ENCODE data around the gene WFDC8. TPM values are rescaled to one million over a fixed set of nuclear protein-coding genes. Genes with fewer than 3 reads are reported as not detected.

WFDC8 gene
- total and polyA plus RNA-seq, 4 donors: 0.30 TPM; not detected in 3

DNA sequence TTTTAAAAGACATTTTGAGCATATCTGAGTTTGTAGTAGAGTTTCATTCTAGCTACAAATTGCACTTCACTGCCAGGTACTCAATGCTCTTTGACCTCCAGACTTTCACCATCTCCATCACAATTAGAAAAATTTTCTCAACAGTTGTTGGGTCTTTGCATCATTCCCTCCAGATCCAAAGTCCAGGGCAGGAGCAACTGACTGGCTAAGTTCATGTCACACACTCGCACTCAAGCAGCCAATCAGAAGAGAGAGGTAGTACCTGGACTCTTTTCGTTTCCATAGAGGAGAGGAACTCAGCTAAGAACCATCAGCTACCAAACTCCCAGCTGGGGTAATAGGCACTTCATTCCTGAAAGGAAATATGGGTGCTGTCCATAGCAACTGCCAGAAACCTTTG is 72.7 kb downstream of the WFDC8 start:
- no peak for DNase-seq (ENCODE audit: low read depth in 4 of 6, low spot score in 6 of 6)
- H3K27me3 ChIP-seq (ENCODE audit: control insufficient read depth, insufficient read depth, low read length): no peaks in the 10 kb centered on the region
- no peaks in the 10 kb centered on the region for H3K9me3 ChIP-seq (ENCODE audit: control insufficient read depth, insufficient read depth, low read length)
- H3K27ac ChIP-seq (ENCODE audit: low read depth, low read length): no peak overlapping the region
- WGBS (ENCODE audit: insufficient coverage): 100% methylated on average over 1 of the region's 2 CpGs
- H3K4me1 ChIP-seq (ENCODE audit: control insufficient read depth, insufficient read depth, low read length): no peaks in the 10 kb centered on the region
- H3K4me3 ChIP-seq (ENCODE audit: low read depth, low read length): no peak overlapping the region
- H3K36me3 ChIP-seq (ENCODE audit: control insufficient read depth, insufficient read depth, low read length): no peaks in the 10 kb centered on the region

DNA sequence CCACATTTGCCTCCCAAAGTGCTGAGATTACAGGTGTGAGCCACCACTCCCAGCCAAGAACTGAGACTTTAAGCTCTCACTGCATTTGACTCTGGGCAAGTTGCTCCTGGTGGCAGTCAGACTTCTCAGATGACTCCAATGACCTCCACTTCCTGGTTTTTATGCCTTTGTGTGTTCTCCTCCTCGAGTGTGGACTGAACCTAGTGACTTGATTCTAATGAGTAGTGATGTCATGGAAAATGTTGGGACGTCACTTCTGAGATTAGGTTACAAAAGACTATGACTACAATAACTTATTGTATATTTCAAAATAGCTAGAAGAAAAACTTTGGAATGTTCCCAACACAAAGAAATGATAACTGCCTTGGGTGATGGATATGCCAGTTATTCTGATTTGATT is 75.7 kb downstream of the WFDC8 start:
- no peaks in the 10 kb centered on the region for H3K36me3 ChIP-seq (ENCODE audit: control insufficient read depth, insufficient read depth, low read length)
- DNase-seq (ENCODE audit: low read depth in 4 of 6, low spot score in 6 of 6): no peak
- H3K27ac ChIP-seq (ENCODE audit: low read depth, low read length): no peak overlapping the region
- peaks cover 3% of the 10 kb centered on the region for H3K27me3 ChIP-seq (ENCODE audit: control insufficient read depth, insufficient read depth, low read length)
- WGBS (ENCODE audit: insufficient coverage): no CpG with 5 or more reads among the region's 2 CpGs
- no peaks in the 10 kb centered on the region for H3K9me3 ChIP-seq (ENCODE audit: control insufficient read depth, insufficient read depth, low read length)
- no peaks in the 10 kb centered on the region for H3K4me1 ChIP-seq (ENCODE audit: control insufficient read depth, insufficient read depth, low read length)
- no peak overlapping the region for H3K4me3 ChIP-seq (ENCODE audit: low read depth, low read length)

DNA sequence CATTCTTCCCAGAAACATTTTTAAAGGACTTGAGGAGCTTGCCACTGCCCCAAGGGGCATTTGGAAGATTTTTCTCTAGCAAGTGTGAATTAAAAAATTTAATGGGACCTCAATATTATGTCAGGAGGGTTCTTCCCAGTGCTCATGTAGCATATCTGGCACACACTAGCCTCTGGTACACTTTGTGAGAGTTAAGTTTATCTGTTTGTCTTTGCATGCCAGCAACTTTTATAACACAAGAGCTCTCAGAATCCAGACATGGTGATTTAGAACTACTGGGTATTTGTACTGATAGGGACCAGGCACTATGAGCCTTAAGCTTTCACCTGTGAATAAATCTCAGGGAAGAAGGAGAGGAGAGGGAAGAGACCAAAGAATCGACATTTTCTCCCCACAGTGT is 76.5 kb downstream of the WFDC8 start:
- 100% methylated on average over 1 of the region's 1 CpG for WGBS (ENCODE audit: insufficient coverage)
- no peaks in the 10 kb centered on the region for H3K4me1 ChIP-seq (ENCODE audit: control insufficient read depth, insufficient read depth, low read length)
- H3K27ac ChIP-seq (ENCODE audit: low read depth, low read length): no peak overlapping the region
- H3K36me3 ChIP-seq (ENCODE audit: control insufficient read depth, insufficient read depth, low read length): no peaks in the 10 kb centered on the region
- H3K4me3 ChIP-seq (ENCODE audit: low read depth, low read length): no peak overlapping the region
- peaks cover 3% of the 10 kb centered on the region for H3K27me3 ChIP-seq (ENCODE audit: control insufficient read depth, insufficient read depth, low read length)
- no peaks in the 10 kb centered on the region for H3K9me3 ChIP-seq (ENCODE audit: control insufficient read depth, insufficient read depth, low read length)
- DNase-seq (ENCODE audit: low read depth in 4 of 6, low spot score in 6 of 6): no peak

Small RNA genes lying within 50 kb of the gene (small RNA-seq; reads per million reads assigned to genes)
- not detected for gene AL031663.1 (ENCODE audit: low replicate concordance)
- gene HSPD1P21 (ENCODE audit: low replicate concordance): not detected
- not detected for gene RNA5SP485 (ENCODE audit: low replicate concordance)

Other genes with a start within 250 kb of the WFDC8 start
- gene SDC4, start 230.9 kb downstream of the WFDC8 start, total RNA-seq: 10 to 100 TPM; 12.8 to 25.5 TPM
- gene SDC4, start 230.9 kb downstream of the WFDC8 start, polyA plus RNA-seq (ENCODE audit: insufficient read length in 2 of 2): 10 to 100 TPM in 1 of 2 donors, 1 to 10 TPM in 1; 5.6 to 10.6 TPM
- gene SYS1, start 216.1 kb downstream of the WFDC8 start, total RNA-seq: 10 to 100 TPM; 19.1 to 25.1 TPM
- 10 to 100 TPM; 30.1 to 32.8 TPM for gene SYS1, start 216.1 kb downstream of the WFDC8 start, polyA plus RNA-seq (ENCODE audit: insufficient read length in 2 of 2)
- under 1 TPM; 0.39 to 0.69 TPM for gene TP53TG5, start 201.0 kb downstream of the WFDC8 start, total RNA-seq
- 1 to 10 TPM; 1.7 to 3.9 TPM for gene TP53TG5, start 201.0 kb downstream of the WFDC8 start, polyA plus RNA-seq (ENCODE audit: insufficient read length in 2 of 2)
- 10 to 100 TPM; 22.7 to 31.5 TPM for gene DBNDD2, start 171.0 kb downstream of the WFDC8 start, total RNA-seq
- 10 to 100 TPM; 68.7 to 69.3 TPM for gene DBNDD2, start 171.0 kb downstream of the WFDC8 start, polyA plus RNA-seq (ENCODE audit: insufficient read length in 2 of 2)
- 10 to 100 TPM; 22.1 to 87.6 TPM for gene PIGT, start 163.1 kb downstream of the WFDC8 start, total RNA-seq
- 10 to 100 TPM; 75.4 to 98.4 TPM for gene PIGT, start 163.1 kb downstream of the WFDC8 start, polyA plus RNA-seq (ENCODE audit: insufficient read length in 2 of 2)
- 1 to 10 TPM; 7.0 to 8.1 TPM for gene WFDC2, start 109.5 kb downstream of the WFDC8 start, total RNA-seq
- 10 to 100 TPM; 64.9 to 70.0 TPM for gene WFDC2, start 109.5 kb downstream of the WFDC8 start, polyA plus RNA-seq (ENCODE audit: insufficient read length in 2 of 2)
- gene SPINT3, start 63.7 kb downstream of the WFDC8 start, total RNA-seq: not detected
- gene SPINT3, start 63.7 kb downstream of the WFDC8 start, polyA plus RNA-seq (ENCODE audit: insufficient read length in 2 of 2): not detected
- not detected for gene WFDC6, start 39.8 kb downstream of the WFDC8 start, total RNA-seq
- not detected for gene WFDC6, start 39.8 kb downstream of the WFDC8 start, polyA plus RNA-seq (ENCODE audit: insufficient read length in 2 of 2)
- gene EPPIN, start 31.9 kb downstream of the WFDC8 start, total RNA-seq: under 1 TPM; 0.10 to 0.17 TPM
- gene EPPIN, start 31.9 kb downstream of the WFDC8 start, polyA plus RNA-seq (ENCODE audit: insufficient read length in 2 of 2): under 1 TPM; 0.36 to 0.41 TPM
- gene WFDC10A, start 50.5 kb upstream of the WFDC8 start, total RNA-seq: not detected
- gene WFDC10A, start 50.5 kb upstream of the WFDC8 start, polyA plus RNA-seq (ENCODE audit: insufficient read length in 2 of 2): not detected
- gene WFDC9, start 52.0 kb upstream of the WFDC8 start, total RNA-seq: not detected
- gene WFDC9, start 52.0 kb upstream of the WFDC8 start, polyA plus RNA-seq (ENCODE audit: insufficient read length in 2 of 2): not detected
- not detected for gene WFDC11, start 91.0 kb upstream of the WFDC8 start, total RNA-seq
- not detected for gene WFDC11, start 91.0 kb upstream of the WFDC8 start, polyA plus RNA-seq (ENCODE audit: insufficient read length in 2 of 2)
- not detected for gene WFDC13, start 122.8 kb upstream of the WFDC8 start, total RNA-seq
- not detected for gene WFDC13, start 122.8 kb upstream of the WFDC8 start, polyA plus RNA-seq (ENCODE audit: insufficient read length in 2 of 2)
- gene WFDC10B, start 125.7 kb upstream of the WFDC8 start, total RNA-seq: not detected
- gene WFDC10B, start 125.7 kb upstream of the WFDC8 start, polyA plus RNA-seq (ENCODE audit: insufficient read length in 2 of 2): not detected
- not detected for gene SPINT4, start 143.1 kb upstream of the WFDC8 start, total RNA-seq
- not detected for gene SPINT4, start 143.1 kb upstream of the WFDC8 start, polyA plus RNA-seq (ENCODE audit: insufficient read length in 2 of 2)
- 1 to 10 TPM in 1 of 2 donors, under 1 TPM in 1; 0.59 to 2.8 TPM for gene WFDC3, start 212.6 kb upstream of the WFDC8 start, total RNA-seq
- 1 to 10 TPM; 2.5 to 3.0 TPM for gene WFDC3, start 212.6 kb upstream of the WFDC8 start, polyA plus RNA-seq (ENCODE audit: insufficient read length in 2 of 2)
- gene DNTTIP1, start 212.7 kb upstream of the WFDC8 start, total RNA-seq: 10 to 100 TPM; 15.3 to 20.3 TPM
- gene DNTTIP1, start 212.7 kb upstream of the WFDC8 start, polyA plus RNA-seq (ENCODE audit: insufficient read length in 2 of 2): 10 to 100 TPM; 38.9 to 40.5 TPM
- gene UBE2C, start 233.4 kb upstream of the WFDC8 start, total RNA-seq: 10 to 100 TPM in 1 of 2 donors, 1 to 10 TPM in 1; 7.1 to 31.7 TPM
- gene UBE2C, start 233.4 kb upstream of the WFDC8 start, polyA plus RNA-seq (ENCODE audit: insufficient read length in 2 of 2): 10 to 100 TPM; 27.0 to 36.0 TPM
- 1 to 10 TPM; 1.1 to 2.4 TPM for gene TNNC2, start 248.0 kb upstream of the WFDC8 start, total RNA-seq
- gene TNNC2, start 248.0 kb upstream of the WFDC8 start, polyA plus RNA-seq (ENCODE audit: insufficient read length in 2 of 2): 1 to 10 TPM; 3.2 to 8.8 TPM